ENCODE results near the gene NACC2.

- TF ChIP-seq POLR2A (IDR thresholded peaks at IDR 0.05): no peak
- TF ChIP-seq, protein P1, sequence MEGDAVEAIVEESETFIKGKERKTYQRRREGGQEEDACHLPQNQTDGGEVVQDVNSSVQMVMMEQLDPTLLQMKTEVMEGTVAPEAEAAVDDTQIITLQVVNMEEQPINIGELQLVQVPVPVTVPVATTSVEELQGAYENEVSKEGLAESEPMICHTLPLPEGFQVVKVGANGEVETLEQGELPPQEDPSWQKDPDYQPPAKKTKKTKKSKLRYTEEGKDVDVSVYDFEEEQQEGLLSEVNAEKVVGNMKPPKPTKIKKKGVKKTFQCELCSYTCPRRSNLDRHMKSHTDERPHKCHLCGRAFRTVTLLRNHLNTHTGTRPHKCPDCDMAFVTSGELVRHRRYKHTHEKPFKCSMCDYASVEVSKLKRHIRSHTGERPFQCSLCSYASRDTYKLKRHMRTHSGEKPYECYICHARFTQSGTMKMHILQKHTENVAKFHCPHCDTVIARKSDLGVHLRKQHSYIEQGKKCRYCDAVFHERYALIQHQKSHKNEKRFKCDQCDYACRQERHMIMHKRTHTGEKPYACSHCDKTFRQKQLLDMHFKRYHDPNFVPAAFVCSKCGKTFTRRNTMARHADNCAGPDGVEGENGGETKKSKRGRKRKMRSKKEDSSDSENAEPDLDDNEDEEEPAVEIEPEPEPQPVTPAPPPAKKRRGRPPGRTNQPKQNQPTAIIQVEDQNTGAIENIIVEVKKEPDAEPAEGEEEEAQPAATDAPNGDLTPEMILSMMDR (IDR thresholded peaks at IDR 0.05): no peak
These were observed 52.5 kb downstream of the NACC2 start for GRCh38 chr9:136042541-136042940.
